ENCODE measurements around the gene DTNBP1.

GRCh38 chr6:15573384-15573783, 89.4 kb downstream of the DTNBP1 start:
- no peak for TF ChIP-seq SUZ12 (IDR thresholded peaks at IDR 0.05; ENCODE audit: extremely low read depth, insufficient read depth, insufficient read length)
- TF ChIP-seq YY1 (IDR thresholded peaks at IDR 0.05; ENCODE audit: insufficient read depth, insufficient read length), result no peak
- TF ChIP-seq ZNF274 (IDR thresholded peaks at IDR 0.05; ENCODE audit: low read depth, low read length), result no peak

All from NT2/D1 (cell line).